ENCODE measurements around the gene PCDH1.

DNA sequence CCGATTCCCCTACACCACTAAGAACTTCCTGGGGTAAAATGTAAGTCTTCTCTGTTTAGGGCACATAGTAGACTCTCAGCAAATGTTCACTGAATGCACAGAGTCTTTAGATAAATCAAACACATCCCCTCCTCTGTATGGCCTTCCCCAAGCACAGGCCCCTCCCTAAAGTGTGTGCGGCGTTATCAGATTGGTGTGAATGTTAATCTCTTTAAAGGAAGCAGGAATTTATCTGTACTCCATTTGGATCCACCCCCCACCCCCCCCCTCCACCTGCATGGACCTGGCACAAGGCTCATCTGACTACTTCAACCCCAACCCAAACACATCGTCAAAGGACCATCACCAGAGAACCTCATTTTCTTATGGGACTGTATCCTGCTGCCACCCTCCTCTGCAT, 6.3 kb downstream of the PCDH1 start:
- TF ChIP-seq, protein P1, sequence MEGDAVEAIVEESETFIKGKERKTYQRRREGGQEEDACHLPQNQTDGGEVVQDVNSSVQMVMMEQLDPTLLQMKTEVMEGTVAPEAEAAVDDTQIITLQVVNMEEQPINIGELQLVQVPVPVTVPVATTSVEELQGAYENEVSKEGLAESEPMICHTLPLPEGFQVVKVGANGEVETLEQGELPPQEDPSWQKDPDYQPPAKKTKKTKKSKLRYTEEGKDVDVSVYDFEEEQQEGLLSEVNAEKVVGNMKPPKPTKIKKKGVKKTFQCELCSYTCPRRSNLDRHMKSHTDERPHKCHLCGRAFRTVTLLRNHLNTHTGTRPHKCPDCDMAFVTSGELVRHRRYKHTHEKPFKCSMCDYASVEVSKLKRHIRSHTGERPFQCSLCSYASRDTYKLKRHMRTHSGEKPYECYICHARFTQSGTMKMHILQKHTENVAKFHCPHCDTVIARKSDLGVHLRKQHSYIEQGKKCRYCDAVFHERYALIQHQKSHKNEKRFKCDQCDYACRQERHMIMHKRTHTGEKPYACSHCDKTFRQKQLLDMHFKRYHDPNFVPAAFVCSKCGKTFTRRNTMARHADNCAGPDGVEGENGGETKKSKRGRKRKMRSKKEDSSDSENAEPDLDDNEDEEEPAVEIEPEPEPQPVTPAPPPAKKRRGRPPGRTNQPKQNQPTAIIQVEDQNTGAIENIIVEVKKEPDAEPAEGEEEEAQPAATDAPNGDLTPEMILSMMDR (IDR thresholded peaks at IDR 0.05), result no peak
- no peak for TF ChIP-seq POLR2AphosphoS5 (IDR thresholded peaks at IDR 0.05)
- TF ChIP-seq POLR2A (IDR thresholded peaks at IDR 0.05), result no peak

Data from gastroesophageal sphincter (tissue), 3 donors.